Measurements from ENCODE around the gene VWA1.

DNA sequence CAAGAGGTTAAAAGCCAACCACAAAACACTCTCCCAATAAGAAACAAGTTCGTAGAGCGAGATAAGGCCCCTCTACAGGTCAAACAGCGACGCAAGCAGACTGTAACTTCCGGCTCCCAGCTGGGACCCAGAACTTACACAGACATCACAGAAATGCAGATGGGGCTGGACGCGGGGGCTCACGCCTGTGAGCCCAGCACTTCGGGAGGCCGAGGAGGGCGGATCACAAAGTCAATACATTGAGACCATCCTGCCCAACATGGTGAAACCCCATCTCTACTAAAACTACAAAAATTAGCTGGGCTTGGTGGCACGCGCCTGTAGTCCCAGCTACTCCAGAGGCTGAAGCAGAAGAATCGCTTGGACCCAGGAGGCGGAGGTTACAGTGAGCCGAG lies 47.4 kb upstream of the VWA1 start:
- TF ChIP-seq CTCF (IDR thresholded peaks at IDR 0.05) (no peak), POLR2A (IDR thresholded peaks at IDR 0.05) (no peak)
